H1 (cell line): Measurements from ENCODE around the gene PRR14L. TPM values are rescaled to one million over a fixed set of nuclear protein-coding genes. Genes with fewer than 3 reads are reported as not detected.

ENCODE experiments used
- CHD7 ChIP-seq: fragments of 300-600 bp; sonication (generic); IDR thresholded peaks from 2 replicates; pipeline ENCODE4 v1.7.1; 2012; ENCODE audit warnings: low read length, moderate library complexity, mild to moderate bottlenecking, inconsistent platforms; ENCODE audit not compliant: insufficient replicate concordance
- NANOG ChIP-seq: IDR thresholded peaks from 2 replicates; pipeline ENCODE4 v1.6.1; 2011; ENCODE audit warnings: low read length, low read depth, mild to moderate bottlenecking, inconsistent platforms; ENCODE audit not compliant: insufficient read depth, poor library complexity, severe bottlenecking
- RBBP5 ChIP-seq: IDR thresholded peaks from 2 replicates; pipeline ENCODE4 v1.7.1; 2012; ENCODE audit warnings: low read depth, mild to moderate bottlenecking, inconsistent platforms, low read length, moderate library complexity, borderline replicate concordance
- polyA plus RNA-seq, 7 experiments: library from polyadenylated mRNA; depleted of rRNA in 3 of 7; stranded (reverse) in 5 of 7; unstranded in 2 of 7; fragments of >200 nt in 5 of 7; fragments of 200-250 nt in 2 of 7; gene quantifications; 1 replicate in 5 of 7; 2 replicates in 1 of 7; 4 replicates in 1 of 7; pipeline versions ENCODE4 v1.2.1 to v1.2.3, GENCODE V29; 2011 to 2013; ENCODE audit warnings: missing spikeins in 2 of 7, mixed read lengths in 2 of 7
- total RNA-seq: library from RNA; stranded (reverse); fragmentation: NEBNext Ultra II Directional; extraction: Animal tissue kit (Norgen Biotek cat#: 25700); gene quantifications from 2 replicates; pipeline ENCODE4 v1.2.1, GENCODE V29; 2021

PRR14L gene
- total and polyA plus RNA-seq, 2 of the 8 experiments (the other 6 are each of a cell fraction or from before 2014, with no cell fraction given) = 26.5 to 98.6 TPM

- TF ChIP-seq CHD7 (no peak), NANOG (no peak), RBBP5 (no peak)
- TF ChIP-seq, all 59 proteins: peak for 0
Observed at GRCh38 chr22:31682751-31683150, 67.2 kb downstream of the PRR14L start (continued).
